Measurements from ENCODE around the gene RAB6B.
A peak's percentile ranks its signal among the peaks of the same experiment; 100 is the strongest.

The RAB6B gene

DNA sequence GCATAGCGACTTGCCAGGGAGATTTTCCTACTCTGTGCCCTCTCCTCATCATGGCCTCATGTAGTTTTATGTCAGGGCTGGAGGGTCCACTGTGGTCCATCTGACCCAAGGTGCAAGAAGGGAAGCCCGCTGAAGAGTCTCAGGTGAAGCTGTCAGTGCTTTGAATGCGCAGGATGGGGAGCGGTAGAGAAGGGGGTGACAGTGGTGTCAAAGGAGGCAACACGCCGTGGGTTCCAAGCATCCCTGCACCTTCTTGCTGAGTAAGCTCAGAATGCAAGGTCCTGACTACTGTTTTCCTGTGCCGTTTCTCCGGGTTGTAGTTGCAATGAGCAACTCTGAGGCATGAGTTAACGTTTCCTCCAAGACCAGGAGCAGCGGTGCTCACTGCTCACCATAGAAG, 44.9 kb upstream of the RAB6B start:
- peak; percentile 41 for DNase-seq (ENCODE audit: low spot score)
- no peak overlapping the region for H3K27ac ChIP-seq
- H3K4me3 ChIP-seq = no peak overlapping the region
- TF ChIP-seq, protein P1, sequence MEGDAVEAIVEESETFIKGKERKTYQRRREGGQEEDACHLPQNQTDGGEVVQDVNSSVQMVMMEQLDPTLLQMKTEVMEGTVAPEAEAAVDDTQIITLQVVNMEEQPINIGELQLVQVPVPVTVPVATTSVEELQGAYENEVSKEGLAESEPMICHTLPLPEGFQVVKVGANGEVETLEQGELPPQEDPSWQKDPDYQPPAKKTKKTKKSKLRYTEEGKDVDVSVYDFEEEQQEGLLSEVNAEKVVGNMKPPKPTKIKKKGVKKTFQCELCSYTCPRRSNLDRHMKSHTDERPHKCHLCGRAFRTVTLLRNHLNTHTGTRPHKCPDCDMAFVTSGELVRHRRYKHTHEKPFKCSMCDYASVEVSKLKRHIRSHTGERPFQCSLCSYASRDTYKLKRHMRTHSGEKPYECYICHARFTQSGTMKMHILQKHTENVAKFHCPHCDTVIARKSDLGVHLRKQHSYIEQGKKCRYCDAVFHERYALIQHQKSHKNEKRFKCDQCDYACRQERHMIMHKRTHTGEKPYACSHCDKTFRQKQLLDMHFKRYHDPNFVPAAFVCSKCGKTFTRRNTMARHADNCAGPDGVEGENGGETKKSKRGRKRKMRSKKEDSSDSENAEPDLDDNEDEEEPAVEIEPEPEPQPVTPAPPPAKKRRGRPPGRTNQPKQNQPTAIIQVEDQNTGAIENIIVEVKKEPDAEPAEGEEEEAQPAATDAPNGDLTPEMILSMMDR (IDR thresholded peaks at IDR 0.05) = no peak

DNA sequence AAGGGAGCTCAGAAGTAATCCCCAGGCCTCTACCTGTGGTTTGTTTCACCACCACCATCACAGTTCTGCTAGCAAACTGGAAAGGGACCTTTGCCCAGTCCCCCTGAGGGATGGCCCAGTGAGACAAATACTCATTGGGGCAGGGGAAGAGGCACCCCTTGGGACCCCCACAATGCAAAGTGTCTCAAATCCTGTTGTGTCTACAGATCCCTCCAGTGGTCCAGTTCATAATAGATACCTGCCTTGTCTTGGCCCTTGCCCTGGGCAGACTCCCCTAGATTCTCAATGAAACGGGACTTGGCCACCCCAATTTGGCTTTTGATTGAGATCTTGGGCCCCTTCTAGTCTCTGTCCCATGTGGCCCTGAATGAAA, 43.8 kb upstream of the RAB6B start:
- no peak overlapping the region for H3K27ac ChIP-seq
- DNase-seq (ENCODE audit: low spot score) = peak; percentile 63
- TF ChIP-seq, protein P1 (IDR thresholded peaks at IDR 0.05) = no peak
- H3K4me3 ChIP-seq = no peak overlapping the region

GRCh38 chr3:133938770-133939462, 43.2 kb upstream of the RAB6B start:
- DNase-seq (ENCODE audit: low spot score) = no peak
- Histone ChIP-seq H3K4me3 (no peak overlapping the region), H3K27ac (no peak overlapping the region)
- TF ChIP-seq, protein P1 (IDR thresholded peaks at IDR 0.05) = no peak

- peak overlapping the region in 1 of 2 donors; percentile 16 for H3K27ac ChIP-seq
- no peak overlapping the region for H3K4me3 ChIP-seq
- TF ChIP-seq, protein P1 (IDR thresholded peaks at IDR 0.05) = no peak
- DNase-seq (ENCODE audit: low spot score) = peak; percentile 67
Observed at GRCh38 chr3:133937756-133938601, 42.3 kb upstream of the RAB6B start.

DNA sequence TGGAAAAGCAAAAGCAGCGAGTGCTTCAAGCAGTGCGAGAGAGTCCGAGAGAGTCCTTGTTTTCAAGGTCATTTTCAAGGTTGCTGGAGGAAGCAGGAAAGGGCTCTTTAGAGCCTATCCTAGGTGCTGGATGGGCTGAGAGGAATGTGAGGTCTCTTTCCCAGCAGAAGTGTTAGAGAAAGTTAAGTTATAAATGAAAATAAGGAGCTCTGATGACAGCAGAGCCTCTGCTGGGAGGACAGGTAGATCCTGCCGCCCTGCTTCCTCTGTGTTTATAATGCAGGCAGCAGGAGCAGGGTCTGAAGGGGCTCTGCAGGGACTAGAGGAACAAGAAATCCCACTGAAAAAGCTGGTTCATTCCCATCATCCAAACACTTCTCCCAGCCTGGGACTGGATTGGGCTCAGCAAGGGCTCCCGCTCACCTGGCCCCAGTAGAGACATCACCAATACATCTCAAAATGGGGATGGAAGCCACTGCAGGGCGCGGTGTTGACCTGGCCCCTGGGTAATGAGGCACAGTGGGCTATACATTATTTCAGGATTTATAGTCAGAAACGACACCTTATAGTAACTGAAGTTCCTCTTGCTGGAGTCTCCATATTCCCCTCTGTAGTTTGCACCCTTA, 41.5 kb upstream of the RAB6B start:
- no peak overlapping the region for H3K4me3 ChIP-seq
- peak overlapping the region in 1 of 2 donors; percentile 16 for H3K27ac ChIP-seq
- TF ChIP-seq, protein P1 (IDR thresholded peaks at IDR 0.05) = no peak
- peak; percentile 36 for DNase-seq (ENCODE audit: low spot score)

DNA sequence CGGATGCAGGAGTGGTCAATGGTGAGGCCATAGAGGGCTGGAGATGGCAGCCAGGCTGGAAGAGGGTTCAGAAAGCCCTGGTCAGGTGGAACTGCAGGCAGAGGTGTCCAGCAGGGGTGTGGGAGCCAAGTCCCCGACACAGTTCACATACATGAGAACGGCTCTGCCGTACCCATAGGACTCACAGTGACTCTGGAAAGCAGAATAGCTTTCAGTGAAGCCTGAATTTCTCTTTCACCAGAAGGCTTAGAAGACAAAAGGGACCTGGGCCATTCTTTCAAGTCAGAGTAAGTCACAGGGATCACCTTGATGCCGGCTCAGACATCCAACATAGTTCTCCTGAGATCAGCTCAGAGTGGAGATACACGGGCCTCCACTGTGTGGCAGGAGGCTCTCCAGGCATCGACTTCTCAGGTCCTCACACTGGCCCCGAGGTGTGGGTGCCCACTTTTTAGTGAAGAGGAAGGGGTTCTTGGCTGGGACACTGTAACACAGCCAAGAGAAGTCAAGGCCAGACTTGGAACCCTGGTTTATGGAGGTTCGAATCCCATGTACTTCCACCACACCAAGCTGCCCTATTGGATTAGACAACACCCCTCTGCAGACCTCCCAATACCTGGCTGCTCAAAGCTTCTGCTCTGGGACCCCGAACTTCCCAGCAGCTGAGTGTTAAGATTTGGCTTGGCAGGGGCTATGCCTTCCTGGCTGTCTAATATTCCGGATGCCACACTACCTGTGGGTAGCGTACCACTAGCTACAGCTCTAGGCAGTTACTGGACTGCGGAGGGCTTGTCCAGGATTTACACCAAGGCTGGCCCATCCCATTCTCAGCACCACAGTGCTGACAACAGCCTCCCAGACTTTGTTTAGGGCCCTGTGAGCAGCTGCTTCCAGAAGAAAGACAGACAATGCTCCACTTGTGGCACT, 40.4 kb upstream of the RAB6B start:
- DNase-seq (ENCODE audit: low spot score) = peak; percentile 47
- TF ChIP-seq, protein P1 (IDR thresholded peaks at IDR 0.05) = no peak
- Histone ChIP-seq H3K4me3 (no peak overlapping the region), H3K27ac (no peak overlapping the region)

Data from coronary artery (tissue), 2 donors.